K562 (cell line): ENCODE data around the gene SLC22A23. TPM values are rescaled to one million over a fixed set of nuclear protein-coding genes. Genes with fewer than 3 reads are reported as not detected.

Source experiments
- ATAC-seq: fragments of 200-7000 bp; cut with Tn5 transposase; 3 replicates; pipeline ENCODE4 v1.9.1; 2020; ENCODE audit warnings: moderate library complexity
- BruUV-seq: library from RNA; stranded (reverse); fragments of 400-500 nt; replicated peaks from 2 replicates; lab custom pipeline; 2021; lab: Mats Ljungman, UMichigan
- CTCF ChIA-PET: fragments of 300-600 bp; formaldehyde crosslinking; extraction: SDS; loops from one replicate; lab custom pipeline; 2021; ENCODE audit warnings: low intra/inter-chr PET ratio; lab: Yijun Ruan, JAX
- POLR2A ChIA-PET: fragments of 300-600, 350-650 bp; sonication (Branson Sonifier 250); formaldehyde crosslinking; extraction: SDS; loops from one replicate; lab custom pipeline; 2021; ENCODE audit warnings: antibody characterized with exemption, inconsistent platforms; lab: Yijun Ruan, JAX
- DNase-seq, 4 experiments: peaks; one replicate each; pipeline versions ENCODE4 v3.0.0 to v3.0.0-alpha.2; 2011 to 2018; ENCODE audit warnings: low spot score in 3 of 4, mixed read lengths in 3 of 4; ENCODE audit errors: extremely low read depth in 1 of 4
- FAIRE-seq: peaks from 2 replicates; lab custom pipeline; 2011; peaks lifted over from hg19 to GRCh38; lab: Jason Lieb, UNC
- H2AFZ ChIP-seq: 2 replicates; pipeline ENCODE4 v1.6.0; 2011; ENCODE audit warnings: low read depth, low read length, control low read depth, inconsistent platforms
- H3K27ac ChIP-seq: fragments of 200-600 bp; 3 replicates; pipeline ENCODE4 v1.8.0; 2011; ENCODE audit warnings: low read depth, mild to moderate bottlenecking, control low read depth, inconsistent platforms, low read length, moderate library complexity, mixed read lengths; ENCODE audit errors: extremely low read depth
- H3K27me3 ChIP-seq, 2 experiments: fragments of 300-600 bp in 1 of 2; 2 replicates in 1 of 2; 3 replicates in 1 of 2; pipeline versions ENCODE4 v1.6.0 to v1.8.0; 2011; ENCODE audit warnings: inconsistent platforms in 2 of 2, low read length in 2 of 2, mild to moderate bottlenecking in 1 of 2, mixed read lengths in 1 of 2, moderate library complexity in 1 of 2; ENCODE audit not compliant: control insufficient read depth in 2 of 2, insufficient read depth in 2 of 2
- H3K36me3 ChIP-seq: fragments of 300-600 bp; 3 replicates; pipeline ENCODE4 v1.8.0; 2011; ENCODE audit warnings: mild to moderate bottlenecking, low read length, inconsistent platforms; ENCODE audit not compliant: control insufficient read depth, insufficient read depth
- H3K4me1 ChIP-seq, 2 experiments: fragments of 200-600 bp in 1 of 2; replicated peaks in 1 of 2; 2 replicates in 1 of 2; 3 replicates in 1 of 2; pipeline versions ENCODE4 v1.5.1 to v1.8.0; 2011; ENCODE audit warnings: inconsistent platforms in 2 of 2, low read length in 2 of 2, mild to moderate bottlenecking in 1 of 2, mixed read lengths in 1 of 2, moderate library complexity in 1 of 2; ENCODE audit not compliant: control insufficient read depth in 2 of 2, insufficient read depth in 2 of 2
- H3K4me2 ChIP-seq: 2 replicates; pipeline ENCODE4 v1.6.1; 2011; ENCODE audit warnings: low read length, control low read depth, inconsistent platforms, mixed read lengths; ENCODE audit not compliant: insufficient read depth
- H3K4me3 ChIP-seq: fragments of 200-600 bp; sonication (generic), shearing (Covaris generic); 2 replicates; pipeline ENCODE4 v1.5.1; 2016; ENCODE audit warnings: control low read depth, inconsistent platforms
- H3K79me2 ChIP-seq: fragments of 200-600 bp; 3 replicates; pipeline ENCODE4 v1.8.0; 2011; ENCODE audit warnings: low read length, inconsistent platforms; ENCODE audit not compliant: control insufficient read depth, insufficient read depth
- H3K9ac ChIP-seq, 2 experiments: 2 replicates each; pipeline versions ENCODE4 v1.6.0 to v1.6.1; 2011; ENCODE audit warnings: low read depth in 2 of 2, low read length in 2 of 2, control low read depth in 1 of 2, inconsistent platforms in 1 of 2, mild to moderate bottlenecking in 1 of 2, mixed read lengths in 1 of 2; ENCODE audit not compliant: insufficient read depth in 1 of 2
- H3K9me1 ChIP-seq: one replicate; pipeline ENCODE4 v1.6.0; 2011; ENCODE audit warnings: inconsistent platforms, mild to moderate bottlenecking, low read length, moderate library complexity; ENCODE audit not compliant: control insufficient read depth, insufficient read depth
- H3K9me3 ChIP-seq: replicated peaks from 2 replicates; pipeline ENCODE4 v1.5.1; 2011; ENCODE audit warnings: low read depth, low read length, inconsistent platforms; ENCODE audit not compliant: control insufficient read depth, insufficient read depth
- H4K20me1 ChIP-seq: replicated peaks from 2 replicates; pipeline ENCODE4 v1.6.1; 2011; ENCODE audit warnings: low read length, inconsistent platforms, mixed read lengths; ENCODE audit not compliant: control insufficient read depth, insufficient read depth
- BCOR ChIP-seq: fragments of 450-650 bp; IDR thresholded peaks from 2 replicates; pipeline ENCODE4 v1.6.1; 2016
- DIDO1 ChIP-seq: fragments of 450-650 bp; IDR thresholded peaks from 2 replicates; pipeline ENCODE4 v1.6.1; 2016; ENCODE audit warnings: low read depth, missing biosample characterization, missing genetic modification characterization
- ESRRB ChIP-seq: fragments of 250-450 bp; sonication (Bioruptor Pico); IDR thresholded peaks from 2 replicates; pipeline ENCODE4 v1.5.0; 2020; ENCODE audit warnings: mild to moderate bottlenecking, moderate library complexity, borderline replicate concordance
- HDAC2 ChIP-seq: fragments of 450-650 bp; IDR thresholded peaks from 2 replicates; pipeline ENCODE4 v1.6.1; 2016; ENCODE audit warnings: mild to moderate bottlenecking
- KDM1A ChIP-seq, 2 experiments: fragments of 450-650 bp; IDR thresholded peaks; 2 replicates each; pipeline ENCODE4 v1.6.1; 2016; ENCODE audit warnings: mild to moderate bottlenecking in 2 of 2
- RCOR1 ChIP-seq, 2 experiments: IDR thresholded peaks; 2 replicates each; pipeline ENCODE4 v1.6.1; 2012; ENCODE audit warnings: low read depth in 2 of 2, low read length in 2 of 2, borderline replicate concordance in 1 of 2, improper control_type of control experiment in 1 of 2
- SUPT5H ChIP-seq: fragments of 450-650 bp; IDR thresholded peaks from 2 replicates; pipeline ENCODE4 v1.6.1; 2016
- ZFP36 ChIP-seq: fragments of 150-350 bp; IDR thresholded peaks from 2 replicates; pipeline ENCODE4 v1.6.1; 2018; ENCODE audit warnings: low read length, low read depth; ENCODE audit not compliant: partially characterized antibody
- ZNF184 ChIP-seq: sonication (generic); formaldehyde crosslinking; IDR thresholded peaks from 2 replicates; pipeline ENCODE4 v1.5.0; 2020; ENCODE audit warnings: missing genetic modification reagents
- WGBS: fragments of 100-300 bp; shearing (Covaris generic); methylation state at CpG from one replicate; pipeline ENCODE4 v1.1.6; 2016; ENCODE audit warnings: low coverage, mixed read lengths; ENCODE audit not compliant: insufficient coverage; ENCODE audit errors: missing lambda C conversion rate; 5-methylcytosine and 5-hydroxymethylcytosine counted together
- in situ Hi-C: fragments of 300-500 bp; cut with MboI; formaldehyde crosslinking; loops from 4 replicates; pipeline ENCODE4 v1.15.0; 2018; ENCODE audit warnings: inconsistent platforms, mixed read lengths
- intact Hi-C: fragments of 100-400 bp; cut with micrococcal nuclease; formaldehyde crosslinking; loops from 2 replicates; pipeline ENCODE4 v1.14.2; 2022
- polyA plus RNA-seq, 8 experiments: library from polyadenylated mRNA; depleted of rRNA in 4 of 8; stranded (reverse) in 5 of 8; unstranded in 3 of 8; fragments of >200 nt; fragmentation: Nextera tagmentation in 2 of 8; fragmentation: Illumina TruSeq in 1 of 8; extraction: Ambion mirVana in 2 of 8; extraction: Trizol in 1 of 8; gene quantifications; 2 replicates each; pipeline versions ENCODE4 v1.2.1 to v1.2.3, GENCODE V29; 2011 to 2014; ENCODE audit warnings: inconsistent platforms in 1 of 8, missing spikeins in 1 of 8
- total RNA-seq, 7 experiments: library from RNA; depleted of rRNA in 6 of 7; stranded (reverse); fragments of >200 nt in 6 of 7; fragmentation: Illumina TruSeq in 2 of 7; extraction: Trizol in 2 of 7; gene quantifications; 2 replicates each; pipeline versions ENCODE4 v1.2.1 to v1.2.3, GENCODE V29; 2011 to 2021; ENCODE audit warnings: low replicate concordance in 1 of 7

The SLC22A23 gene
- total and polyA plus RNA-seq, 9 of the 15 experiments (the other 6 are each of a cell fraction or from before 2014, with no cell fraction given), result 0.30 to 8.7 (median 2.5) TPM

DNA sequence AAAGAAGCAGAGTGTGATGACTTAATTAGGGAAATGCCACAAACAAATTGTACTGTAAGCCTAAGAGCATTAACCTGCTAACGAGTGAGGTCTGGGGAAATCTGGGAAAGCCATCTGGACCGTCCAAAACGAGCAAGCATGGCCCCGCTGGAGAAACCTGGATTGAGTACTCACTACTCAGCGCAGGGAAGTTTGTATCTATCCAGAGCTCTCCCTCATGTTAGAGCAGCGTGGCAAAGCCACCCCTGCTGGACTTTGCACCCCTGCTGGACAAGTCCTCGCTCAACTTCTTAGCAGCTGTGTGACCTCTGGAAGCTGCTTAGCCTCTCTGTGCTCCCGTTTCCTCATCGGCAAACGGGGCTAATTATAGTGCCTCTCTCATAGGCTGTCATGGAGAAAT, 160.8 kb downstream of the SLC22A23 start:
- in situ Hi-C loops, result no loop called here
- POLR2A ChIA-PET, result interaction anchor here (0.6 to 1.3 kb wide), 4 partner anchors 9 to 330 kb away, joined by 3 to 5 read pairs (median 4); no protein-coding TSS in a partner anchor
- DNase-seq (no peak), ATAC-seq (no peak), FAIRE-seq (no peak)
- CTCF ChIA-PET, result no interaction called here
- Histone ChIP-seq H3K9ac (no peak overlapping the region), H3K9me1 (no peaks in the 10 kb centered on the region), H3K4me1 (peaks cover 26 to 27% of the 10 kb centered on the region in 2 experiments), H3K79me2 (no peaks in the 10 kb centered on the region), H3K27ac (no peak overlapping the region), H3K27me3 (no peaks in the 10 kb centered on the region), H4K20me1 (no peaks in the 10 kb centered on the region), H3K4me3 (no peak overlapping the region), H2AFZ (no peak overlapping the region), H3K4me2 (no peak overlapping the region), H3K36me3 (no peaks in the 10 kb centered on the region), H3K9me3 (no peaks in the 10 kb centered on the region)
- BruUV-seq, result no TSS peak
- TF ChIP-seq RCOR1 (IDR thresholded peaks at IDR 0.05; ENCODE audit: borderline replicate concordance in 1 of 2, low read depth in 2 of 2, low read length in 2 of 2), result peak in 1 of 2 experiments; percentile 59; a peak in 1 of 4 replicates
- TF ChIP-seq KDM1A (IDR thresholded peaks at IDR 0.05), result peak; percentile 42 to 73; a peak in 3 of 4 replicates
- TF ChIP-seq HDAC2, result 0 out of 2 replicates have a peak, but pooled peaks have one; percentile 37
- no peak for TF ChIP-seq ZNF184 (CRISPR knock-in tag)
- TF ChIP-seq SUPT5H, result no peak
- peak; percentile 91 for TF ChIP-seq BCOR
- TF ChIP-seq DIDO1 (tag), result no peak
- no peak for TF ChIP-seq ESRRB
- peak; percentile 87 for TF ChIP-seq ZFP36
- WGBS, result 63% methylated on average over 10 of the region's 10 CpGs
- intact Hi-C loops, result no loop called here
